HG03095 (cell line): Measurements from ENCODE around the gene APOL2.
"Not testable (repeated sequence)": the region's sequence is repeated elsewhere in the genome, so short reads cannot be mapped to it uniquely, and the experiment has no call there.

Experiments
- ATAC-seq: cut with Tn5 transposase; IDR thresholded peaks from one replicate; pipeline ENCODE4 v1.9.1; 2021; ENCODE audit warnings: moderate library complexity; ENCODE audit not compliant: unreplicated experiment

Gene APOL2

DNA sequence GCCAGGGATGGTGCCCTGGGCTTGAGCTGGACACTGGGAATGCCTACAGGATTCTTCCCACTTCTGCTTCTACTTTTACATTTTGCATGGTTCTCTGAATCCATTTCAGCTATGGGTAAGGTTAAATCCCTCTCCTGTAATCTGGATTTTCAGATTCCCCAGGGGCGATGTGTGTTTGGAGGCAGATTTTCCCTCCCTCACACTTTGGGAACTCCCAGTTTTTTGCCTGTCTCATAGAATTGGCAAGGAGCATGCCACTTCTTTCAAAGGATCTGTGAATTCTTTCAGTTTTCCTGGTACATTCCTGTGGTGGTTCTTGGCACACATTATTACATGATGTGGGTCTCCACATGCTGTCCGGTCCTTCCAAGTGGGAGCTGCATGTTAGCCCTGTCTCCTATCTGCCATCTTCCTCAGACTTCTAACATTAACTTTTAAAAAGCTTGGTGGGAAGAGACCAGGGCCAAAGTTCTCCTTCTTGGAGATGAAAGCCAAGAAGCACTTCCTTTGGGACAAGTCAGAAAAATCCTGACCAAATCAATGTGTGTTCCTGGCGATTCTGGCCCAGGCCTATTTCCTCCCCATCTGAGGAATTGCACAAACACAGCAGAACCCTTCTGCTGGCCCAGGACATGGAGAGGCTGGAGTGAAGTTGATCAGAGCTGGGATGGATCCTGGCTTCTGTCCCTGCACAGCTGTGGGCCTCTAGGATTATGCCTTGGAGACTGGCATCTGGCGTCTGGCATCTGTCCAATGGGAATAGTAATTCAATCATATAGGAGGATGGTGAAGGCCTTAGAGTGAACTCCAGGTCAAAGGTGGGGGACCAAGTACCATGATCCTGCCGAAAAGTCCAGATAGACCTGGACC lies 5.4 kb upstream of the APOL2 start:
- ATAC-seq = no peak

DNA sequence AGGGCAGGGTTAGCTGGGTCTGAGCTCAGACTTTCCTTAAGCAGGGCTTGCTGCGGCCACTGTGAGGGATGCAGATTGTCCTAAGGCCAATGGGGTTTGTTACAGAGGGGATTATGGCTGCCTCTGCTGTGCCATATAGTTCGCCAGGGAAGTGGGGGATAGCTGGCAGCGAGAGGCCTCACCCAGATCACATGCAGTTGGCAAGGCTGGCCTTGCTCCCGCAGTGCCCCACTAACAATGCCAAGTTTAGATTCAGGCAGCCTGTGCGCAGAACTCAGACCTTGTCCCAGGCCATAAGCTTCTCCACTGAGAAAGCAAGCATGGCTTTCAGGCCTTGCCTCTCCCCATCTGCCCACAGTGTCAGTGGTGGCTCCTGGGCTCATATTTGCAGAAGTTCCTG lies 4.7 kb upstream of the APOL2 start:
- ATAC-seq = no peak

DNA sequence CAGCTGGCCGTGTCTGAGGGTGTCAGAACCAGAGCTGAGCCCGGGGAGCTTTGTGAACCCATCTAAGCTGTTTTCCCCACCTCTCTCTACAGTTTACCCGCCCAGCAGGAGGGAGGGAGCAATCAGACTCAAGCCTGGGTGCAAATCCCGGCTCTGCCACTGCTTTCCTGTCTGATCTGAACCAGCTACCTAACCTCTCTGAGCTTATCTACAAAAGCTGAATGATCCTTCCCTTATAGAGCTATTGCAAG lies 252 bp downstream of the APOL2 start:
- ATAC-seq = peak; percentile 3

DNA sequence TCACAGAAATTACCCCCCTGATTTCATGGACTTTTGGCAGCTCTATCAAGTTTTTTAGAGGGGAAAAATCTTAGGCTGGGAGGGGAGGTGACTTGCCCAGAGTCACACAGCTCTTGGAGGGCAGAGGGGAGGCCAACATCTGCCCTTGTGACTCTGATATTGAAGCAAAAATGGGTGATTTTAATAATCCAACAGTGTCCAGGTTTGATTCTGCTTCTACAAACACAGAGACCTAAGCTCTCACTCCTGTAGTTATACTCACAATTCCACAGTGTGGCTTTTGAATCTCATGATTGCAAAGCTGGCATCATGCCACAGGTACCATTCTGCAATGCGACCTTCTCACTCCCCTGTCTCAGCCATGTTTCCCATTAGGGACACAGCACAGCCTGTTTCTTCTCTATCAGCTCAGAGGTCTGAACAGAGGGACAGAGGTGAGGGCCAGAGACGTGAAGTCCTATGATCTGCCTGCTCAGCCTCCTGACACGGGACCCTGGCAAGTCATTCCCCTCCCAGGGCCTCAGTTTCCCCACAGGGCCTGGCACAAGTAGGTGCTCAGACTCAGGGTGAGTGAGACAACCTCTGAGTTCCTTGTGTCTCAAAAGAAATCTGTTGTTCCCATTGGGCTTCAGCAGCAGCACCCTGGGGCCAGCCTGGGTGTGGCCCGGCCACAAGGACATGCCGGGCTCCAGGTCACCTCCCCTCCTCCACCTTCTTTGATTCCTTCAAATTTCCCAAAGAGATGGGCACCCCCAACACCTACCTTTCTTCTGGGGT lies 766 bp downstream of the APOL2 start:
- ATAC-seq = no peak

DNA sequence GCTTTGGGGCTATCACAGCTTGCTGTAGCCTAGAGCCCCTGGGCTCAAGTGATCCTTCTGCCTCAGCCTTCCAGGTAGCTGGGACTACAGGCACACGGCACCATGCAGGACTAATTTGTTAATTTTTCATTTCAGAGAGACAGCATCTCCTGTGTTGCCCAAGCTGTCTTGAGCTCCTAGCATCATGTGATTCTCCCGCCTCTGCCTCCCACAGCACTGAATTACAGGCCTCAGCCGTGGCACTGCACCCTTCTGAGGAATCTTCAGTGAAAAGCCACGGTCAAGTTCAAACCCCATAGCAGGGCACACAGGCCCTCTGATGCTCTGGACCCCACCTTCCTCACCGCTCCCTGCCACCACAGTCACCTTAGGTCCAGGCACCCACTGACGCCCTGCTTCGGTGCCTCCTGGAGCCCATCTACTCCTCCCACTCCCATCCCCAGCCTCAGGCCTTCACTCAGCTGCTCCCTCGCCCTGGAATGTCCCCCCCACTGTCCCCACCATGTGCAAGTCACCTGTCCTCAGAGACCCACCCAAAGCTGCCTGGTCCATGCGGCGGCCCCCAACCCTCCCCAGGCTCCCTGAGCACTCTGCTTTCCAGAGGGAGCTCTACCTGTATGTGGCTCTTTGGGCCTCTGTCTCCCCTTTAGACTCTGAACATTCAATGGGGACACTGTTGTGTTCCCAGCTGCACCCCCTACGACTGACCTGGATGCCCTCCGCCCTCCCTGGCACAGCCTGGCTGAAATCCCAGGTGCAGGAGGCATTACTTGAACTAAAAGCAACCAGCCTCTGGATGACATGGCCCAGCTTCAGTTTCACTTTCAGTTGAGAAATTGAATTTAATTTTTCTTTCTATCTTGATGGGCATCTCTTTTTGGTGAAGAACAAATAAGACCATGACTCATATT lies 1.6 kb downstream of the APOL2 start:
- ATAC-seq = no peak

DNA sequence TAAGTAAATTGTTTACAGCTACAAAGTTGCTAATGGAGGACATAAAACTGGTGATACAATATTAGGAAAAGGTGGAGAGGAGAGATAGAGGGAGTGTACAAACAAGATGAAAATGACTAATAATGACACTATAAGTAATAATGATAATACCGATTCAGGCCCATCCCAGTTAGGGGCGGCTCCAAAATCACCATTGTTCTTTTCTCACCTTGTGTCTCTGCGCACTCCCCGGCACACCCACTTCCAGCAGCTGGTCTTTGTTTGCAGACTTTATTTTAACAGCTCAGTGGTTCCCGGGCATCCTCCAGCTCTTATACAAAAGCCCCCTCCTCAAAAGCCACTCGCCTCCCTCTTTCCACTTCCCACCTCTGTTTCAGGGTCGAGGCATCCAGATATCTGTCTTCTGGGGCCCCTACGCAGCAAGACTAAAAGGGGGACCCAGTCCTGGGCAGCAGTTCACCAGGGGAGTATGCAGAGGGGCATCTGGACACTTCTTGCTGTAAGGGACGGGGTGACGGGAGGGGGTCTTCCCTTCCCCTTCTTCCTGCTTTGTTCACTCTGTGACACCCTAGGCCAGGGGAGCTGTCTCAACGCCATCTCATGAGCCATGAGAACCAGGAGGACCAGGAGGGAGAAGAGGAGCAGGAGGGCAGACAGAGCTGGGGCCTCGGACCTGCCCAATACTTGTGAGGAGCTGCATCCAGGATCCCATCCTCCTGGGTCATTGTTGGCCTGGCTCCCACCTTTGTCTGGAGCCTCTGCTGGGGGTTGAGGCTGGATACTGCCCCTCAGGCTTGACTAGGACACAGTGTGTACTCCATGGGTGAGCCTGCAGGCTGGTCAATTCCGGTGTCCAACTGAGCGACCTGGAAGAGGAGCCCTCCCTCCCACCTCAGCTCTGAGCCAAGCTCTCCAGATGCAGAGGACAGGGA lies 2.7 kb downstream of the APOL2 start:
- ATAC-seq = no peak

DNA sequence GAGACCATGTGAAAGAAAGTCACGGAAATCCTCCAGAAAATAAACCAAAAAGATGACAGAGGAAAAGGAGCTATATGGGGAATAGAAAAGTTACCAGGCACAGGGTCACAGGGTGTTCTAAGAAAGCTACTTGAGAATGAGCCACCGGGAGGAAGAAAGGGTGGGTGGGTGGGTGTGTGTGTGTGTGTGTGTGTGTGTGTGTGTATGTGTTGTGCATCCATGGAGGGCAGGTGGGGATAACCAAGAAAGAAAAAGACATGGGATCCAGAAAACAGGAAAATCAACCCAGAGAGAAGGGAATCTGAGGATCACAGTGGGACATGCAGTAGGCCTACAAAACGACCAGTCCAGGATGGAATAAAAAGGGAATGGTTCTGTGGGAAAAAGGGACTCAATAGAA lies 3.7 kb downstream of the APOL2 start:
- ATAC-seq = no peak

DNA sequence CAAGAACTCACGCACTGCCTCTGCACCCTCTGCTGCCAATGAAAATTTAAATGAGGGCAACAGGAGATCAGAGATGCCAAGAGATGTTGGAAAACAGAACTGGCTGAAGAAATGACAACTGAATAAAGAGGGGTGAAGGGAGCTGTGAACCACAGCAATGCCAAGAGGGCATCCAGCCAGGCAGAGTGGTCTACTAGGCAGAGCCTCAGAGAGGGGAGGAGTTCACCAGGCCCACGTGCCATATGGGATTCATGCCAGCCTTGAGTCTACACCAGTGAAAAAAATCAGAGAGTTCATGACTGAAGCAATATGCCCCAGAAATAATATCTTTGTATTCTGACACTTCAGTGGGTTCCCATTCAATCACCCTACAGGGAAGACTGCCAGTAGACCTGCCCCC lies 4.4 kb downstream of the APOL2 start:
- ATAC-seq = no peak

DNA sequence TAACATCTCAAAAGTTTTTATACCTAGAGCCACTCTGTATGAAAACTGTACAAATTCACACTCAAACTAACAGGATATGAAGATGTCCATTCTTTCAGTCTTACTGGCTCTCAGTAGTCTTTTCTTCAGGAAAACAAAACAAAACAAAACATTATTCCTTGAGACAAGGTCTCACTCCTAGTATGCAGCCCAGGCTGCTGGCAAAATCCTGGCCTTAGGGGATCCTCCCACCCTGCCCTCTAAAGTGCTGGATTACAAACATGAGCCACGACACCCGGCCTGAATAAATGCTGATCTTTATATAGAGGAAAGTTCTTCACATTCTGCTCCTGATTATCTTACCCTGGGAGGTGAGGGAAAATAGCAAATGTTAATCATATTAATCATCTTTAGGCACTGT lies 5.1 kb downstream of the APOL2 start:
- ATAC-seq = no peak

DNA sequence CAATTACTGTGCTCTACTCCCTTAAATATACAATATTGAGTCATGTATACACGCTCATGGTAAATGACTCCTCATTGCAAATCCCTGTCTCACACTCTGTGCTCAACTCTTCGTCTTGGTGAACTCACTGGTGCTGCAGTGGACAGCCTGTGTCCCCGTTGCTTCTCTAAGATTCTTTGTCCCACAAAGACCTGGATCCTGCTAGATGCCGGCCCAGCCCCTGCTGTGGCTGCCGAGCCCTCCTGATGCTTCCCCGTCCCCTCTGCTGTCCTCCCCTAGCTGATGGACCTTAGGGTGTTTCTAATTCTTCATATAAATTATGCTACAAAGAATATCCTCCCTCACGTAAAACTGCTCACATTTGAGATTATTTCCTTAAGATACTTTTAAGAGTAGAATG lies 5.5 kb downstream of the APOL2 start:
- no peak for ATAC-seq

DNA sequence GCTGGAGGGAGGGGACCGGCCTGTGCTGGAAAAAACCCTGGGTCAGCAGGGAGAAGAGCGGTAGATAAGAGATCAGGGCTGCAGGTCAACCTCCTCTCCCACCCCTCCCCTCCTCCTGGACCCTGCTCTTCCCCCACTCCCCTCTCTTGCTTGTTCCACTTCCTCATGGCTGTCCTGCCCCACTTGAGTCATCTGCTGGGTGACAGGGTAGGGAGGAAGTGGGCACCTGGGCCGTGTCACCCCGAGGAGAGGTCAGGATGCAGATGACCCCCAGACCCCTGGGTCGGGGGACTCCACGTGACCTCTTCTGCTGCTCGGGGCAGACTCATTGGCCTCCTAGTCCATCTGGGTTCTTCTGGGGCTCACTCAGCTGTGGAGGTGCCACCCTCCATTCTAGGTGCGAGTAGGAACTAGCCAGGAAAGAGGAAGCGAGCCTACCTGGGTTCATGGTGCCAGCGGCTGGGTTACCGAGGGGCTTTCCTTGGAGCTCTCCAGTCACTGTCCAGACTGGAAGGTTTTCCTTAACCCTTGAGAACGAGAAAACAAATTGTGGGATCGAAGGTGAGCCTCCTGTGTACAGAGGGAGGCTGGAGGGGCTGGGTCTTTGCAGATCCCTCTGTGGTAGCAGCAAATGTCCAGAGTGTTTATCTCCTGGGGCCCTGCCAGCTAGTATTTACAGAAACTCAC lies 6.5 kb downstream of the APOL2 start:
- no peak for ATAC-seq

DNA sequence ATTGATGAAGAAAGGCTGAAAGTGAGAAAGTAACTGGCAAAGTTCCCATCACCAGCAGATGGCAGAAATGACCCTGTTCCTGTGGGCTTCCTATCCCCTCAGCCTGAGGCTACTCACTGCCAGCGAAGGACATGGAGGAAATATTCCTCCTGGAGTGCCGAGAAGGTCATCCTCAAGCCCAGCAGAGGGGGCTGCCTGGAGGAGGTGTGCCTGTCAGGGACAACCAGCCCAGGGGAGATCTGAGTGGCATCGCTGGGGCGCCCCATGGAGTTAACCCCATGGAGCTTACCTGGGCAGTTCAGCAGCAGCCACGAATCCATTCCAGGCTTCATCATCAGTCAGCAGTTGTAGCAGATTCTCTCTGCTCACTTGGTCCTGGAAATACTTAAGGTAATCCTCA lies 8.3 kb downstream of the APOL2 start:
- ATAC-seq = not testable (repeated sequence)

DNA sequence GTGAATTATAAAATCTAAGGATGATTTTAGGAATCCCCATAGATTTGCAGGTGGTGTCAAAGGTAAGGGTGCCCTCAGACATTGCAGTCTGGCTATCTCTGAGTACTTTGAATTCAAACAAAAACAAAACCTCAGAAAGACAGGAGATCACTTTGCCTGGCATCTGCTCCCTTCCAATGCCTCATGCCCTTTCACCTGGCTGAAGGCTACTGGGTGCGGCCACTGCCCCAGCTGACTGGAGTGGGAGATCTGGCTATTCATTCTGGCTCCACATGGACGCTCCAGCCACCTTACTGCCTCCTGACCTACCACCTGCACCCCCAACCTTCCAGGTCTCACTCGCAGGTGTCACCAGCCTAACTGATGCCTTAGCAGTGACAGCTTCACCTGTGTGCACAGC lies 9.7 kb downstream of the APOL2 start:
- not testable (repeated sequence) for ATAC-seq

DNA sequence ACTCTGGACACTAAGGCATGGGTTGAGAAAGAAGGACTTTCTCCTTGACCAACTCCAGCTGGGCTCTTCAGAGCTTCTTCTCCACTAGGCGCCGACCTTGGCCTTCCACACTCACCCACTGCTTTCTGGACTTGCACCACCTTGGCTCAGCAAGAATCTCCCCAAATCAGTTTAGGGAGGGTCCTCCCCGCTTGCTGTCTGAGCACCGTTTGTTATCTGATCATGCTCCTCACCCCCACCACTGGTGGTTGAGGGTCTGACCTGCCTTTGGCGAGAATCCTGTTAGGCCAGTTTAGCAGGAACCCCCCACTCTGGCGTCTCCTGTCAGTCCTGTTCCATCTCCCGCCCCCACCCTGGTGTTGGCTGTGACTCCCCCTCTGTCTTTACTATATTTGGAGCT lies 10.4 kb downstream of the APOL2 start:
- no peak for ATAC-seq

DNA sequence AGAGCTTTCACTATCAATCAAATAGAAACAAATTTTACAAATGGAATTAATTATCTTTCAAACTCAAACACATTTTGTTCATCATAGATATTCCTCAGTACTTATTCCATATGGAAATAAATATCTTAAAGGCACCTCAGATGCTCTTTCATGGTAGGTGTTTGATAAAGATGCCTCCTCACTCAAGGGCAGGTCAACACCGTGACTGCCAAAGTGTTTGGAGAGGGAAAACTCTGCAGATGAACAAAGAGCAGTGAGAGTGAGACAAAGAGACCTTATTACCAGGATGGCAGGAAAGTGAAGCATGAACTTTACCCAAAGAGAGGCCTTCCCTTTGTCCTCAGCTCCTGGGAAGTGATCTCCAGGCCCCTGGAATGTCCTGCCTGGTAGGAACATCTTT lies 11.0 kb downstream of the APOL2 start:
- not testable (repeated sequence) for ATAC-seq

DNA sequence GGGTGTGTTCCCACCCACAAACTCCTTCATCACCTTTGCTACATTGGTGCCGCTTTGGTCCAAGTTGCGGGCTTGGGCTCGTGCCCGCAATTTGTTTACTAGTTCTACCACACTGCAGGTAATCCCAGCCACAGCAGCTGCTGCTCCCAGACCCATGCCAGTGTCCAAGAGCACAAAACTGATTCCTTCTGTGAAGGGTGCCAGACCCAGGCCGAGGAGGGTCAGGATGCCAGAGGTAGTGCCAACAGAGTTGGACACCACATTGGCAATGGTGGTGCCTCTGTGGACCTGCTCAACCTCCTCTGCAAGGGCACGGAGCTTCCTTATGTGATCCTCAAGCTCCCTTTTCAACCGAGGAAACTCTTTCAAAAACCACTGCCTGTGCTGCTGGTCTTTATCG lies 11.5 kb downstream of the APOL2 start:
- ATAC-seq = no peak

DNA sequence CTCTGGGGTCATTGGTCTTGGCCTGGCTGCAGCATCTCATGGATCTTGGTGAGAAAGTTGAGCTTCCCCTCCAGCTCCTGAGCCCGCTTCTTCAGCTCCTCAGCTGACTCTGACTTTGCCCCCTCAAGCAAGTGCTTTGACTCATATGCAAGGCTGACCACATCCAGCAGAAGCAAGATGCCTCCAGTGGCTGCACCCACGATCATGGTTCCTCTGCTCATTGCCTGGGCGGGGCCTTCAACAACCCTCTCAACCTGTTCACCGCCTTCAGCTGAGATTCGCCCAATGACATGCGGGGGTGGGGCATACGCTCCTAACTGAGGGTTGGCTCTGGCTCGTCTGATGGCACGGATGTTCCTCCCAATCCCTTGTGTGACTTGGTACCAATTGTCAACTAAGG lies 11.9 kb downstream of the APOL2 start:
- no peak for ATAC-seq

DNA sequence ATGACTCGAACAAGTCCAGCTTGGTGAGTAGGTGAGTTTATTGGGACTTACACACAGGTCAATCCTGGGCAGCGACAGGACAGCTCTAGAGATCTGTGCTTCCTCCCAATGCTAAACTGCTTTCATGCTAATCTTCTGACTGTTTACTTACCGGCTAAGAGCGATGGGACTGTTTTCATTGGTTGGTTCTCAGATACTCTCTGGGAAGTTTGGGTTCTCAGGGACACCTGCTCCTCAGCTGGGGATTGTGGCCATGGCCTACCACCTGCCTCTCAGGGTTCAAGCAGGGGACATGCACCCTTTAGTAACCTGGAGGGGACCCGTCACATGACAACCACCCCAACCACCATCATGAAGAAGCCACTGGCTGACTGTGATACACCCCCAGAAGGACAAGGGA lies 13.1 kb downstream of the APOL2 start:
- ATAC-seq = no peak

DNA sequence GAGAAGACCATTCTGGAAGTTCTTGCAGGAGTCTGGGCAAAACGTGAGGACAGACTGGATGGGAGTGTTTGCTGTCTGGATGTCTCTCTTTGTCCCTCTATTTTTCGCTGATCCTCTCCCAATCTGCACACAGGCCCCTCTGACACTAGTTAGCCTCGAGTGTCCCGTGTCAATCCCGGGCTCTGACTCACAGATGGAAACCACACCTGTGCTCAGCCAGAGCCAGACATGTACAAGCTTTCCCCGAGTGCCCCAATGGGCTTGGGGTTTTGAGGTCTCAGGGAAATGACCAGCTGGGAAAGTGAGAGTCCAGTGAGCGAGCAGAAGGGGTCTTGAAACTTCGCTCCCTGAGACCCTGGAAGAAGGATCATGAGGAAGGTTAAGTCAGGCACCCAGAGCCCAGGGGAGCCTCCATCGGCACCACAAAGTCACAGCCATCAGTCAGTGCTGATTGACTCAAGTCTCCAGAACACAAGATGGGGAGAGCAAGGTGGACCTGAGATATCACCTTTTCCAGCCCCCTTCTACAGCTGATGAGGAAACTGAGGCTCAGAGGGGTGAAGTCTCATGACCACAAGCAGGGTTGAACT lies 13.9 kb downstream of the APOL2 start:
- ATAC-seq = no peak

DNA sequence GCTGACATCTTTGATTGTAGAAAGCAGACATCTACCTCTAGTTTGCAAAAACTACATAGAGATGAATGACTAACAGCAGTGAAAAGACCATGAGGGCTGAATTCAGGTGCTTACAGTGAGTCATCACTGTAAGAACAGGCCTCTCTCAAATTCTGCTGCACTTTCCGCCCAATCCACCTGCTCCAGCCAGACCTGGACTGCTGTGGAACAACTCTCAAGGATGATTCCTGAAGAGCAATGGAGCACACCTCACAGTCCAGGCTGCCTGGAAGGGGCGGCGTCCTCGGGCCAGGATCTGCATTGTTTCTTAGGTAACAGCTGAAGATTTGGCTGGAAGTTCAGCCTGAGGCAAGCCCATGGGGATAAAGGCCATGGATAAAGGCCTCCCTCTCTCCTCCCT lies 15.1 kb downstream of the APOL2 start:
- no peak for ATAC-seq
